ENCODE data around the gene MLPH. TPM values are rescaled to one million over a fixed set of nuclear protein-coding genes. Genes with fewer than 3 reads are reported as not detected.
A peak's percentile ranks its signal among the peaks of the same experiment; 100 is the strongest.

Gene MLPH, protein sequence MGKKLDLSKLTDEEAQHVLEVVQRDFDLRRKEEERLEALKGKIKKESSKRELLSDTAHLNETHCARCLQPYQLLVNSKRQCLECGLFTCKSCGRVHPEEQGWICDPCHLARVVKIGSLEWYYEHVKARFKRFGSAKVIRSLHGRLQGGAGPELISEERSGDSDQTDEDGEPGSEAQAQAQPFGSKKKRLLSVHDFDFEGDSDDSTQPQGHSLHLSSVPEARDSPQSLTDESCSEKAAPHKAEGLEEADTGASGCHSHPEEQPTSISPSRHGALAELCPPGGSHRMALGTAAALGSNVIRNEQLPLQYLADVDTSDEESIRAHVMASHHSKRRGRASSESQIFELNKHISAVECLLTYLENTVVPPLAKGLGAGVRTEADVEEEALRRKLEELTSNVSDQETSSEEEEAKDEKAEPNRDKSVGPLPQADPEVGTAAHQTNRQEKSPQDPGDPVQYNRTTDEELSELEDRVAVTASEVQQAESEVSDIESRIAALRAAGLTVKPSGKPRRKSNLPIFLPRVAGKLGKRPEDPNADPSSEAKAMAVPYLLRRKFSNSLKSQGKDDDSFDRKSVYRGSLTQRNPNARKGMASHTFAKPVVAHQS
- 3.6 TPM for polyA plus RNA-seq (ENCODE audit: insufficient read length)
- long read RNA-seq, donor 1, partial matches to known transcripts: 0 of 1 reads
- long read RNA-seq, donor 1, other reads (novel, unspliced or antisense): 0 of 1 reads
- long read RNA-seq, donor 2: 0 reads
- long read RNA-seq, donor 3: 0 reads
- long read RNA-seq, donor 4: 0 reads
- long read RNA-seq, donor 5: 0 reads
- long read RNA-seq, donor 6: 0 reads
- long read RNA-seq, donor 7: 0 reads
- long read RNA-seq, donor 8: 0 reads

DNA sequence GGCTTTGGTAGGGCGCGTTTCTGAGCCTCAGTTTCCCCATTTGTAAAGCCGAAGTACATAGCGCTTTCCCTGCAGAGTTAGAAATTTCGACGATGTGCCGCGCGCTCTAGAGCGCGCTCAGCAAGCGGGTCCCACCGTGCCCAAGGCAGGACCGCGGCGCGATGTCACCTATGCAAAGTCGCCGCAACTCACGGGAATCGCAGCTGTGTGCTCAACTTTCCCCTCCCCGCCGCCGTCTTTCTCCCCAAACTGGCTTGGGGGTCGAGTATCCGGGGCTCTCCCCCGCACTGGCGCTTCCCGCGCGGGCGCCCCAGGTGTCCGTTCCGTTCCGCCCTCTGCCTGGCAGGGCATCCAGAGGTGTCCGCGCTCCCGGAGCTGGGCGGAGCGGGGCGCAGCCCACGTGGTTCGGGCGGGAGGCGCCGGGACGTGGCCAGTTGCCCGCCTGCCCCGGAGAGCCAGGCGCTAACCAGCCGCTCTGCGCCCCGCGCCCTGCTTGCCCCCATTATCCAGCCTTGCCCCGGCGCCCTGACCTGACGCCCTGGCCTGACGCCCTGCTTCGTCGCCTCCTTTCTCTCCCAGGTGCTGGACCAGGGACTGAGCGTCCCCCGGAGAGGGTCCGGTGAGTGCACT lies at the start of gene MLPH:
Gene MLPH, plus strand, starts transcription at position 433 of the 630 bp plus-strand sequence. CDS start 6,176 bp downstream, outside the sequence.
- no peak for DNase-seq

DNA sequence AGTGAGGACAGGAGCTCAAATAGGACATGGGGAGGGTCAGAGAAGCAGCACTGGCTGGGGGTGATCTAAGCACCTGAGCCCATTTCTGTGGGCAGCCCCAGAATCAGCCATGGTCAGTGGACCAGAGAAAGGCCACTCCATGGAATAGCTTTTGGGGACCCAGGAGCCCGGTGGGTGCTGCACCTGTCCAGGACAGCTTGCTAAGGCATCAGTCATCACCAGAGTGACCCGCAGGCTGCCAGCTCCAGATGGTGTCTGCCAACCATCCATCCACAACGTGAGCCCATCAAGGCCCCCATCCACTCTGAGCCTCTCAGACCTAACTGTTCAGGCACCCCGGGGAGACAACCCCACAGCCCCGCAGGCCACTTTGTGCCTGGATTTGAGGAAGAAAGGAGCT lies 49.5 kb upstream of the MLPH start:
- DNase-seq: no peak

DNA sequence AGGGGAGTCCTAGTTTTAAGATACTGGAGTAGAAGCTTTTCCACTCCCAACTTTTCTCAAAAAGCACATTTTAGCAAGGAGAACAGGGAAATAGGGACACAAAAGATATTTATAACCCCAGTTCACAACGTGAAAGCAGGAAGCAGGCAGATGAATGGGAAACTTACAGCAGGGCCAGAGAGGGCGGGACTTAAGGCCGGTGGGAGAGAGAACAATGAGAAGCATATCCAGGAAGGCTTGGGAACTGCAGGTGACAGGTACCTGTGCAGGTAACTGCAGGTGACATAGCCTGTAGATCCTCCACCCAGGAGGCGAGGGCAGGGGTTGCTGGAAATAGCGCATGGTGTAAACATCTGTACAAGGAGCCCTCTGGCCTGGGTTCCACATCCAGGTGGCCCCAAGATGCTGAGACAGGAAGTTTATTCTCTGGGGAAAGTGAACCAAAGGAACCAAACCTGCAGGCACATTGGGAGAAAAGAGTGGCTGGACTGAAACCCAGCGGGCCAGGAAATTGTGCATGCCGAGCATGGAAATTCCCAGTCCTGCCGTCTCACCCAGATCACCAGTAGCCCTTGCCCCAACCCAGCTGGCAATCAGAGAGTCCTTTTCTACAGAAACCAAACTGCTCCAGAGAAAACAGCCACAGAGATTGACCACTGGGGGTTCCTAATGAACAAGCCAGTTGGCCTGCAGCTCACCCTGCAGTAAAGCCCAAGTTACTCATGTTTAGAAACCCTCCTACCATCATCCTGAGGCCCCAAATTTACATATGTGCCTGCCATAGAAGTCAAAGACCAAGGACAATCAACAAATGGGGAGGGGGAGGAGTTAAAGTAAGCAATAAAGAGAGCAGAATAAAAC lies 48.7 kb upstream of the MLPH start:
- DNase-seq: no peak

DNA sequence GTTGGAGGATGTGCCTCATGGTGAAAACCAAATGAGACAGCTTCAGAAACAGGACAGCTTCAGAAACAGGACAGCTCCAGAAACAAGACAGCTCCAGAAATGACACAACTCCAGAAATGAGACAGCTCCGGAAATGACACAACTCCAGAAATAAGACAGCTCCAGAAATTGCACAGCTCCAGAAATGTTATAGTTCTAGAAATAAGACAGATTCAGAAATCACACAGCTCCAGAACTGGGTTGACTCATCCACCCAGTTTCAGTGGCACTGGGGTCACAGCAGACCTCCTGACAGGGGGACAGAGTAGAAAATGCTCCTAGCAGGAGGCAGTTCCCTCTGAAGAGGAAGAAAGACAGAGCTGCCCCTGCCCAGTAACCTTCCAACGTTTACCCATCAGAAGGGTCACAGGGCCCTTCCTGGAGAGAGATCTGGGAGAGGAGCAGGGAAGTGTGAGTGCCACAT lies 46.2 kb upstream of the MLPH start:
- DNase-seq: no peak

- no peak for DNase-seq
These were observed 45.3 kb upstream of the MLPH start for GRCh38 chr2:237441605-237442274.

DNA sequence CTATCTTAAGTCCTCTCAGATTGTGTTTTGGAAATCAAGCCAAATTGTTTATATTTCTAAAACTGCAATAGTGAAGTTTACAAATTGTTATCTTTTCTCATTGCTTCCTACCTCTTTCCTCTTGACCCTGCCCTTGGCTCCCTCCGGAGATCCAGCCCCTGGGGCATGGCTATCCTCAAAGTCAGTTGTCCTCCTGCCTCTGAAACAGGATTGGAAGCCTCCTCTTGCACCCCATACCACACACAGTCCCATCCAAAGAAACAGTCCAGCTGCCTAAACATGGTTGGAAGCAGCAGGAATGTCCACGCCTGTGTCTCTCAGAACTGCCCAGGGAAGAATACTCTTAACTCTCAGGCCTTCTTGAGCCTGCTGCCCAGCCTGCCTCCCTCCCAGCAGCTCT lies 43.0 kb upstream of the MLPH start:
- DNase-seq: no peak

- no peak for DNase-seq
These were observed 41.3 kb upstream of the MLPH start for GRCh38 chr2:237445611-237446337.

DNA sequence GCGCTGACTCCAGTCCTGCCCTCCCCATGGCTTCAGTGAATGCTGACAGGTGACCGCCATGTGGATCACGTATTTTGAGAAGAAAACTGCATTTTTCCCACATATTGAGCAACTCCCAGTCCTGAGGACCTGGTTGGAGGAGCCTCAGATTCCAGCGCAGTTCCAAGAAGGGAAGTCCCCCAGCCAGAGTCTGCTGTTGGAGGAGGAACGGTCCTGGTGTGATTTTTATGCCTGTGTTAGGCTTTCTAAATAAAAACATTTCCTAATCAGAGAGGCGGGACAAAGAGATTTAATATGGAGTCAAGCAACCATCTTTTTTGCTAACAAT lies 40.7 kb upstream of the MLPH start:
- no peak for DNase-seq

DNA sequence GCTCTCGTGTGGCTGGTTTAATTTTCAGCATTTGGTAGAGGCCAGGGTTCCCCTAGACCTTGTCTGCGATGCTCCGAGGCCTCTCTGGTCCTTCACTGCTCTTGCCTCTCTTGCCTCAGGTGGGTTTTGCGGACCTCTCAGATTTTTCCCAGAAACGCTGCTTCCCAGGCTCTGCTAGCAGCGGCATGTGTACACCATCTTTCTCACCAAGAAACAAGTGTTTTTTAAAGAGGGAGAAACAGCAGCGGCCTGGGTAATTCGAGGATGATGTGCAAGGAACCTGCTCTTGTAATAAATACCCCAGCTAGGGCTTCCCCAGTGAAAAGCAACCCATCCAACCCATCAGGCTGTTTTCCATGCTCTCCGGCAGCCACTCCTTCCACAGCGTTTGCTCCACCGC lies 39.6 kb upstream of the MLPH start:
- DNase-seq: no peak

- no peak for DNase-seq
These were observed 38.9 kb upstream of the MLPH start for GRCh38 chr2:237448171-237448570.

DNA sequence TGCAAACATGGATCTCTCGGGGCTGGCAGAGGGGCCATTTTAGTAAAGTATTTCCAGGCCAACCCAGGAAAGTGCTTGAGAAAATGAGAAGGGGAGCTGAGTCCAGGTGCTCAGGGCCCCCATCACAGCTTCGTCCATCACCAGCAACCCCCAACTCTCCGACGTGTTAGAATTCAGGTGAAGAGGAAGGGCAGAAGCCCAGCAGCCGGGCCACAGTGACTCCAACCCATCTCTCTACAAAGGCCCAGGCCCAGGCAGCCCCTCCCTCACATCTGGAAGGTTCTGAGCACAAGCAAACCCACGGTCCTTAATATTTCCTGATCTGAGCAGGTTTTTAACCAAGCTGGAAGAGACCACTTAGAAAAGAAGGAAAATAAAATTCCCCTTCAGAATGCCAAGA lies 38.4 kb upstream of the MLPH start:
- no peak for DNase-seq

DNA sequence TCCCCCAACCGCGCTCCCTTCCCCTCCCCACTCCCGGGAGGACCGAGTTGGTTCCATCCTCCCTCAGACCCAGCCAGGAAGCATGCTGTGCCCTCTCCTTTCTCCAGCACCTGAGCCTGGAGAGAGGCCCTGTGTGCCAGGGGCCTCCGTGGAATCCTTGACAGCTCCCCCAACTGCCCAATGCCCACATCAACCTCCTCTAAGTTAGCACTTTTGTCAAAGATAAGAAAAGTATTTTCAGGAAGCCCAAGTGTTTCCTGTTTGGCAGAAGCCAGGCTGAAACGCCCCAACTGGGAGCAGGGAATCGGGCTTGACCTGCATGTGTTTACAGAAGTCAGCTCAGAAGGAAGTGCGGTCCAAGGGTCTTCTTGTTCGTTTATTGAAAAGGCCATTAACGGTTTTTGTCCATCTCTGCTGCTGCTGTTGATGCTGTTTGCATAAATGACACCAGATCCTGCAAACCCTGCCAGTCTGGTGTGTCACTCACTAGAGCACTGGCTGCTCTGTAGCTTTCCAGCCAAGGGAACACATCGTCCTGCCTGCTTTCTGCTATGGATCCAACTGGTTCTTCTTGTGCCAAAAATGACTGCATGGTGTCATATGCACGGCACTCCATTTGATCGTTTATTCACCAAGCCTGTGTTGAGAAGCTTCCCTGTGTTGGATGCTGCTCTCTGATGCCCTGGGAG lies 37.7 kb upstream of the MLPH start:
- no peak for DNase-seq

- DNase-seq: no peak
These were observed 36.9 kb upstream of the MLPH start for GRCh38 chr2:237450108-237450507.

DNA sequence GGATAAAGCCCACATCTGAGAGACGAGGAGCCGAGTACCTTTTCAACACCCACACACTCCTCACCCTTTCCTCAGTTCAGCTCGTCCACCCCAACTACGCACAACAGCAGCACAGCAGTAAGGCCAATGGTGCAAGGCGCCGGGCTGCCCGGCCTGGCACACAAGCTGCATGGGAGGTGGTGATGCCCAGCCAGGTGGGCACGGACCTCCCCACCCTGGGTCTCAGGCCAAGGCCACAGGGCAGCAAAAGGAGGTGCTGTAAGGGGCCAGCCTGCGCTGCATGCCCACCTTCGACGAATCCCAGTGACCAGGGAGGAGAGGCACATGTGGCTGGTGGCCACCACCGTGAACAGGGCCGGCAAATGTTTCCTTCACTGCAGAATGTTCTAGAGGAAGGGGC lies 36.5 kb upstream of the MLPH start:
- DNase-seq: no peak

DNA sequence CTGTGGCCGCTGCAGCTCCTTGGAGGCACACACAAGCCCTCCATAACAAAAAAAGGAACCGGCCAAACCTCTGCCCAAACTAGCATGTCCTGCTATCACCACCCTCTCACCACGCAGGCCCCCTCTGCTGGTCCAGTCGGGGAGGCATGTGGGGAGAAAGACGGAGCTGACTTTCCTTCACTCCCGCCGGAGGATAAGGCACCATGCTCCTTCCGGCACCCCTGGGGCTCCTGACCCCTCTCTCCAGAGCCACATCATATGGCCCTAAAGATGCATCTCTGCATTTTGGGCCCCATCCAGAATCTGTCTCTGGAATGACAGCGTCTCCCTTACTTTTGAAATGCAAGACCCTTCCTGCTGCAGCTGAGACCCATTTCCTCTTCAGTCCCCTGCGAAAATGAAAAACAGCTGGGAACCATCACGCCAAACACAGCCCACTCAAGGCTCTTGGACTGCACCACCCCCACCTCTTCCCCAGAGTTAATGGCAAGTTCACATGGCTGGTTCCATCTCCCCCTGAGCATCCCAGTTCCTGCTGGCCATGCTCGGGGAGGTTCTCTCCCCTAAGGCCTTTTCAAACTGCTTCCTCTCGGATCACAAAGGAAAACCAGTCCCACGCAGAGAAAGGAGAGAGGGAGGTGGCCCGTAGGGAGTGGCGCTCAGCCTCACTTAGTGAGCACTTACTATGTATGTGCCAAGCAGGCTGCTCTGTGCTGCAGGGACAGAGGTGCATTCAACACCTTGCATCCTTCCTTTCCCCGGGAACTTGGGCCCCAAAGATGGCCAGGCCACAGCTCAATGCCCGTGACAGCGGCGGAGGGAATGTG lies 35.2 kb upstream of the MLPH start:
- peak; percentile 83 for DNase-seq

DNA sequence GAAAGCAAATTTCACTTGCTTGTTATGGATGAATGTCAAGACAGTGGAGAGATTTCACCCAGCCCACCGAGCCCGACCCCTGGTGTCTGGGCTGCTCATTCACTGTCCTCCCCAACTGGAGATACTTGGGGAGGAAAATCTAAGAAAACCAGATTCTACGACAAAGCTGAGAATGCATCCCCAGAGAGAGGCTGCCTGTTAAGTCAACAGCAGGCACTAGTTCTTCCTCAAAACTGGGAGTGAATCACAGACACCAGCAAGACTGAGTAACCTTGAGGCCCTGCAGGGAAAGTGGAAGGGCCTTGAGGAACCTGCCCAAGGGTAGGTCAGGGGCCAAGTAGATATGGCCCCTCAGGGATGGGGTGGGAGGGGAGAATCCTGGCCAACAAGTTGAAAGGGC lies 34.2 kb upstream of the MLPH start:
- no peak for DNase-seq

GRCh38 chr2:237453671-237454070 lies 33.4 kb upstream of the MLPH start:
- no peak for DNase-seq

GRCh38 chr2:237455764-237456163 lies 31.3 kb upstream of the MLPH start:
- no peak for DNase-seq

- peak; percentile 77 for DNase-seq
These were observed 30.7 kb upstream of the MLPH start for GRCh38 chr2:237456200-237456843.
